WERI-Rb-1 (cell line): ENCODE data around the gene SPINK9.

Experiments
- DNase-seq: peaks from one replicate; pipeline ENCODE4 v3.0.0-alpha.2; 2020
- H3K27ac ChIP-seq: fragments of 250-450 bp; sonication (Bioruptor Pico); 2 replicates; pipeline ENCODE4 v1.5.1; 2020; ENCODE audit warnings: mild to moderate bottlenecking, moderate library complexity
- H3K27me3 ChIP-seq: fragments of 250-450 bp; sonication (Bioruptor Pico); 2 replicates; pipeline ENCODE4 v1.5.1; 2021; ENCODE audit warnings: mild to moderate bottlenecking, low read depth, moderate library complexity; ENCODE audit not compliant: insufficient read depth, severe bottlenecking
- H3K36me3 ChIP-seq: fragments of 250-450 bp; sonication (Bioruptor Pico); 2 replicates; pipeline ENCODE4 v1.5.1; 2020; ENCODE audit warnings: mild to moderate bottlenecking, moderate library complexity
- H3K4me3 ChIP-seq: 2 replicates; pipeline ENCODE4 v1.5.1; 2011; ENCODE audit warnings: low read depth, mild to moderate bottlenecking, control low read depth, low read length
- H3K9me3 ChIP-seq: fragments of 250-450 bp; sonication (Bioruptor Pico); 2 replicates; pipeline ENCODE4 v1.5.1; 2021; ENCODE audit warnings: mild to moderate bottlenecking, moderate library complexity; ENCODE audit not compliant: severe bottlenecking
- TF ChIP-seq, protein P1 (sequence below): IDR thresholded peaks from 2 replicates; pipeline ENCODE4 v1.5.1; 2011; ENCODE audit warnings: low read depth, mild to moderate bottlenecking, control low read depth, inconsistent platforms, low read length

The SPINK9 gene

DNA sequence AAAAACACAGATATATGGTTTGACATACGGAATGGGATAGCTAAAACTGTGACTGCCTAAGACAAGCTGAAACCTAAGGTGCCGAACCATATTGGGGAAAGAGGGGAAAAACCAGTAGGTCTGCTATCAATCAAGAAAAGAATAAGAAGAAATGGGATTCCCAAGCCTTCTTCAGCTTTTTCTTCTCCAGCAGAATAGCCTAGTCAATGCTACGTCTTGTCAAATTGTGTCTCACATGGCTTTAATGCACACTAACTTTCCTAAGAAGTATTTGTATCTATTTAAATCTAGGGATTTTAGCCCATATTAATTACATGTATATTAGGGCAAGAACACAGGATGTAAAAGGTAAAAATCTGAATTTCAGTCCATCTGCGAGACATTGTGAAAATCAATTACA is 47.6 kb downstream of the SPINK9 start:
- Histone ChIP-seq H3K36me3 (peaks cover 4% of the 10 kb centered on the region; the same call in 1 of the 2 replicates), H3K9me3 (no peaks in the 10 kb centered on the region), H3K27ac (peak overlapping the region; percentile 80), H3K4me3 (peak overlapping the region; percentile 93), H3K27me3 (no peaks in the 10 kb centered on the region)
- TF ChIP-seq, protein P1, sequence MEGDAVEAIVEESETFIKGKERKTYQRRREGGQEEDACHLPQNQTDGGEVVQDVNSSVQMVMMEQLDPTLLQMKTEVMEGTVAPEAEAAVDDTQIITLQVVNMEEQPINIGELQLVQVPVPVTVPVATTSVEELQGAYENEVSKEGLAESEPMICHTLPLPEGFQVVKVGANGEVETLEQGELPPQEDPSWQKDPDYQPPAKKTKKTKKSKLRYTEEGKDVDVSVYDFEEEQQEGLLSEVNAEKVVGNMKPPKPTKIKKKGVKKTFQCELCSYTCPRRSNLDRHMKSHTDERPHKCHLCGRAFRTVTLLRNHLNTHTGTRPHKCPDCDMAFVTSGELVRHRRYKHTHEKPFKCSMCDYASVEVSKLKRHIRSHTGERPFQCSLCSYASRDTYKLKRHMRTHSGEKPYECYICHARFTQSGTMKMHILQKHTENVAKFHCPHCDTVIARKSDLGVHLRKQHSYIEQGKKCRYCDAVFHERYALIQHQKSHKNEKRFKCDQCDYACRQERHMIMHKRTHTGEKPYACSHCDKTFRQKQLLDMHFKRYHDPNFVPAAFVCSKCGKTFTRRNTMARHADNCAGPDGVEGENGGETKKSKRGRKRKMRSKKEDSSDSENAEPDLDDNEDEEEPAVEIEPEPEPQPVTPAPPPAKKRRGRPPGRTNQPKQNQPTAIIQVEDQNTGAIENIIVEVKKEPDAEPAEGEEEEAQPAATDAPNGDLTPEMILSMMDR, result no peak
- no peak for DNase-seq

DNA sequence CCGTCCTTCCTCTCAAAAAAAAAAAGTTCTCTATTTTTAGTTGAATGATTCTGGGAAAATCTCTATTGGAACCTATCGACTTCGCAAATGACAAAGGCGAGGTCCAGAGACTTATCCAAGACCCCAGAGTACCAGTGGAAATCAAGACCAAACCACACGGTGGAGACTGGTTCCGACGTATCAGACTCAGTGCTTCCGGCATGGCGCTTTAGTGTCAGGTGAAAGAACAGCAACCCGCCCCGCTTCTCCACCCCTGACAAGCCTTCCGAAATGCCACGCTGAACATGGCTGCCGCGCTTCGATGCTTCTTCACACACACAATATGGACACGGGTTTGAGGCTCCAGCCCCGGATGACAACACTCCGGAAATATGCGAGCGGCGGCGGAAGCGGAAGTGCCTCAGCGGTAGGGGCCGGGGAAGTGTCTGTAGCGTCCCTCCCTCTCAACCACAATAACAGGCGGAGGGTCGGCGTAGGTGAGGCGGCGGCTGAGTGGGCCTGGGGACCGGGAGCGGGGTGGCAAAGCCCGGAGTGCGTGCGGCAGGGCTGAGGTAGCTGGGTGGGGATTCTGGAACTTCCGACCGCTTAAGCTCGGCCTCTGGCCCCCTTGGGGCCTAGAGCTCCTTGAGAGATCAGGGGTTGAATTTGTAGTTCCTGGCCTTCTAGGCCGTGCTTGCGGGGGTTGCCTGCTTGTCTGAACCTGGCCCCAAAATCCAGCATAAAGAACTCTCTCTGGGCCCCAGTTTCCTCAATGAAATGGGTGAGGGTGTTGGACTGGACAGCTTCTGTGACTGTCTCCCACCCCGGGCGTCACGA is 48.4 kb downstream of the SPINK9 start, which contains the start of gene FBXO38:
Gene FBXO38, plus strand, starts transcription at position 395 of the 816 bp plus-strand sequence. CDS start 10,819 bp downstream, outside the sequence.
- peak within 1 kb of the TSS; percentile 80 for H3K27ac ChIP-seq
- peak; percentile 97 for DNase-seq
- no peaks in the 10 kb centered on the region for H3K27me3 ChIP-seq
- peaks cover 4% of the 10 kb centered on the region; the same call in 1 of the 2 replicates for H3K36me3 ChIP-seq
- TF ChIP-seq, protein P1, result no peak
- H3K4me3 ChIP-seq, result peak within 1 kb of the TSS; percentile 93
- H3K9me3 ChIP-seq, result no peaks in the 10 kb centered on the region

DNA sequence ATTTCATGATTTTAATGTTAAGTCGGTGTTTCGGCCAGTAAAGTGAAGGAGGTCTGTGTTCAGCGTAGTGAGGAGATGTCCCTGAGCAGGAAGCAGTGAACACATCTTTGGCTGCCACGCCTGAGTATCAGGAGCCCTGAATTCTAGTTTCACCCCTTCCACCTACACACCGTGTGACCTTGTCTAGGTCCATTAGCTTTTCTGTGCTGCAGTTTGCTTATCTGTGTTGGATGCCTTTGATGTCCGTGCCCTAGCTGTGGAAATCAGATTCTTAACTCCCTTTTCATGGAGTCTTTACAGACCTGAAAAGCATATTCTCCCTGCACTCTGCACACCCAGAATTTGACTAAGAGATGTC is 49.0 kb downstream of the SPINK9 start:
- TF ChIP-seq, protein P1, result no peak
- no peak for DNase-seq
- H3K27me3 ChIP-seq, result no peaks in the 10 kb centered on the region
- peak overlapping the region; percentile 93 for H3K4me3 ChIP-seq
- peak overlapping the region; percentile 80 for H3K27ac ChIP-seq
- H3K36me3 ChIP-seq, result peaks cover 4% of the 10 kb centered on the region
- no peaks in the 10 kb centered on the region for H3K9me3 ChIP-seq

DNA sequence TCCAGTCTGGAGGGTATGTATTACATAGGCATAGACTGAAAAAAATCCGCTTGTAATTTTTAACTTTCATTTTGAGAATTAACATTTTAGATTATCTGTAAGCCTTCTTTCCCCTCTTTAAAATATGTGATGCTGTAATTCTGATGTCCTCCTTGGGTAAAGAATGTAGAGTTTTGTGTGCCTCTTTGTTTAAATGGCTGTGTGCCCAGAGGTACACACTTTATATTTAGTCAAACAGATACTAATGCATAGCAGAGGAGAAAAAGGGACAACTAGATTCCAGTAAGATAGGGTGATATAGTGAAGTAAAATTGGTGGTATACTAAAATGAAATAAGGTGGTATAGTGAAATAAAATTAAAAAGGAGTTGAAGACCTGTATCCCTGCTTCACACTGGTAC is 49.7 kb downstream of the SPINK9 start:
- Histone ChIP-seq H3K9me3 (no peaks in the 10 kb centered on the region), H3K27me3 (no peaks in the 10 kb centered on the region), H3K4me3 (no peak overlapping the region), H3K27ac (no peak overlapping the region), H3K36me3 (peaks cover 4% of the 10 kb centered on the region)
- TF ChIP-seq, protein P1, result no peak
- no peak for DNase-seq

DNA sequence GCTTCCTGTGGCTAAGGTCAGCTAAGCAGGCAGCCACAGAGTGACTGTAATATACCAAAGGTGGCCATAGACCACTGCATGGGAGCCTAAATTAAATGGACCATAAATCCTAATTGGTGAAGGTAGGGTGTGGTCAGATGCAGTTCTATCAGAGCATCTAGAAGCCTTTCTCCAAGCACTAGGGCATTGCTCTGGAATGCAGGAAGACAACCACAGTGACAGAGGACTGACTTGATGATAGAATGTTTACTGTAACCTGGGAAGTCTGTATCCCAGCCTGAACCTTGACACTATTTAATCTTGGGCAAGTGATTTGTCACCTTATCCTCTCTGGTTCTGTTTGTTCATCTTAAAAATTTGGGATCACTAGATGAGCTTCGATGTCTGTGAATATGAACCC is 50.7 kb downstream of the SPINK9 start:
- TF ChIP-seq, protein P1, result no peak
- no peak overlapping the region for H3K4me3 ChIP-seq
- H3K27me3 ChIP-seq, result no peaks in the 10 kb centered on the region
- H3K9me3 ChIP-seq, result no peaks in the 10 kb centered on the region
- peaks cover 4% of the 10 kb centered on the region for H3K36me3 ChIP-seq
- DNase-seq, result no peak
- no peak overlapping the region for H3K27ac ChIP-seq
